HG03342 (cell line): ENCODE data around the gene HINT3.
A peak's percentile ranks its signal among the peaks of the same experiment; 100 is the strongest.
"Not testable (repeated sequence)": the region's sequence is repeated elsewhere in the genome, so short reads cannot be mapped to it uniquely, and the experiment has no call there.

Source experiments
- ATAC-seq: cut with Tn5 transposase; IDR thresholded peaks from one replicate; pipeline ENCODE4 v1.9.1; 2021; ENCODE audit warnings: mild to moderate bottlenecking, moderate library complexity; ENCODE audit not compliant: unreplicated experiment

Gene HINT3

GRCh38 chr6:125961117-125961516 is 4.5 kb downstream of the HINT3 start:
- ATAC-seq, result no peak

GRCh38 chr6:125962900-125963497 is 6.4 kb downstream of the HINT3 start:
- no peak for ATAC-seq

GRCh38 chr6:125963817-125964216 is 7.2 kb downstream of the HINT3 start:
- ATAC-seq, result no peak

- ATAC-seq, result no peak
Measured at GRCh38 chr6:125966569-125966968, 10.0 kb downstream of the HINT3 start.

GRCh38 chr6:125968493-125968892 is 11.9 kb downstream of the HINT3 start:
- ATAC-seq, result no peak

GRCh38 chr6:125970760-125971159 is 14.2 kb downstream of the HINT3 start:
- ATAC-seq, result no peak

GRCh38 chr6:125972478-125972877 is 15.9 kb downstream of the HINT3 start:
- ATAC-seq, result not testable (repeated sequence)

- ATAC-seq, result peak; percentile 90
Measured at GRCh38 chr6:125974214-125974866, 17.8 kb downstream of the HINT3 start.

GRCh38 chr6:125979101-125979500 is 22.5 kb downstream of the HINT3 start:
- no peak for ATAC-seq

- ATAC-seq, result no peak
Measured at GRCh38 chr6:125981571-125982185, 25.1 kb downstream of the HINT3 start.

GRCh38 chr6:125983246-125983945 is 26.8 kb downstream of the HINT3 start:
- ATAC-seq, result no peak

GRCh38 chr6:125984311-125984710 is 27.7 kb downstream of the HINT3 start:
- ATAC-seq, result no peak

GRCh38 chr6:125985522-125985921 is 29.0 kb downstream of the HINT3 start:
- ATAC-seq, result no peak

- ATAC-seq, result no peak
Measured at GRCh38 chr6:125985979-125986300, 29.4 kb downstream of the HINT3 start.

GRCh38 chr6:125986301-125987025 is 29.9 kb downstream of the HINT3 start, which contains the start of gene TRMT11:
Gene TRMT11 (plus strand): TSS chr6:125986540. CDS start chr6:125986551, 11 bp downstream.
- ATAC-seq, result peak; percentile 99

GRCh38 chr6:125987026-125987617 is 30.6 kb downstream of the HINT3 start:
- ATAC-seq, result peak; percentile 24

- no peak for ATAC-seq
Measured at GRCh38 chr6:125988280-125988679, 31.7 kb downstream of the HINT3 start.

GRCh38 chr6:125989631-125990030 is 33.1 kb downstream of the HINT3 start:
- no peak for ATAC-seq

GRCh38 chr6:125991653-125992052 is 35.1 kb downstream of the HINT3 start:
- ATAC-seq, result no peak

GRCh38 chr6:125994670-125995488 is 38.3 kb downstream of the HINT3 start:
- no peak for ATAC-seq
